Lung (tissue), 12 donors: ENCODE results near the gene ST8SIA1. TPM values are rescaled to one million over a fixed set of nuclear protein-coding genes. Genes with fewer than 3 reads are reported as not detected.

Source experiments
- ATAC-seq: fragments of 200-7000 bp; cut with Tn5 transposase; one replicate; pipeline ENCODE4 v1.9.1; 2020; ENCODE audit warnings: moderate number of reproducible peaks; ENCODE audit not compliant: insufficient read depth, low FRiP score
- DNase-seq, 3 donors: peaks; one replicate each; pipeline ENCODE4 v3.0.0-alpha.2; 2013 to 2017
- H3K27ac ChIP-seq, 2 donors: one replicate each; pipeline ENCODE4 v1.5.1; 2013; ENCODE audit warnings: mild to moderate bottlenecking in 2 of 2, moderate library complexity in 2 of 2, control low read depth in 1 of 2, inconsistent platforms in 1 of 2, low read depth in 1 of 2, low read length in 1 of 2
- H3K27me3 ChIP-seq, 3 donors: one replicate each; pipeline ENCODE4 v1.5.1; 2013; ENCODE audit warnings: low read length in 2 of 3; ENCODE audit not compliant: control insufficient read depth in 3 of 3, insufficient read depth in 3 of 3
- H3K36me3 ChIP-seq, 4 donors: one replicate each; pipeline ENCODE4 v1.5.1; 2013; ENCODE audit warnings: low read length in 4 of 4, mild to moderate bottlenecking in 1 of 4, moderate library complexity in 1 of 4; ENCODE audit not compliant: control insufficient read depth in 4 of 4, insufficient read depth in 4 of 4
- H3K4me1 ChIP-seq, 5 donors: one replicate each; pipeline ENCODE4 v1.5.1; 2013; ENCODE audit warnings: low read length in 5 of 5, mild to moderate bottlenecking in 2 of 5, moderate library complexity in 1 of 5; ENCODE audit not compliant: control insufficient read depth in 5 of 5, insufficient read depth in 5 of 5
- H3K4me3 ChIP-seq: one replicate; pipeline ENCODE4 v1.5.1; 2013; ENCODE audit warnings: mild to moderate bottlenecking, control low read depth, moderate library complexity
- H3K9ac ChIP-seq, 2 donors: one replicate each; pipeline ENCODE4 v1.5.1; 2013; ENCODE audit warnings: low read length in 2 of 2, control low read depth in 1 of 2; ENCODE audit not compliant: insufficient read depth in 1 of 2
- H3K9me3 ChIP-seq, 4 donors: one replicate each; pipeline ENCODE4 v1.5.1; 2013; ENCODE audit warnings: low read length in 3 of 4, mild to moderate bottlenecking in 1 of 4, moderate library complexity in 1 of 4; ENCODE audit not compliant: control insufficient read depth in 4 of 4, insufficient read depth in 3 of 4
- WGBS, 2 donors: extraction: QIAGEN DNeasy Blood & Tissue Kit; methylation state at CpG; one replicate each; pipeline ENCODE4 v1.1.7; 2013; 5-methylcytosine and 5-hydroxymethylcytosine counted together
- polyA plus RNA-seq, 2 donors: library from polyadenylated mRNA; stranded (reverse); fragments of 200-250 nt; gene quantifications; one replicate each; pipeline ENCODE4 v1.2.1, GENCODE V29; 2013
- total RNA-seq, 2 donors: library from RNA; depleted of rRNA in 1 of 2; stranded (reverse); fragments of >200 nt in 1 of 2; gene quantifications; one replicate each; pipeline ENCODE4 v1.2.1, GENCODE V29; 2014 to 2021
- TF ChIP-seq, protein P1 (sequence below): IDR thresholded peaks from 2 replicates; pipeline ENCODE4 v1.5.1; 2012; ENCODE audit warnings: mild to moderate bottlenecking; ENCODE audit errors: control extremely low read depth, extremely low read depth
- donor health status: control.
- donor health status: control.
- donor health status: Bipolar disorder and iron deficiency.
- donor health status: healthy.
- donor health status: DM: yes; HTN: yes; CAD: no.

The ST8SIA1 gene
- total and polyA plus RNA-seq, 4 donors, result 1.2 to 20.9 (median 3.5) TPM

DNA sequence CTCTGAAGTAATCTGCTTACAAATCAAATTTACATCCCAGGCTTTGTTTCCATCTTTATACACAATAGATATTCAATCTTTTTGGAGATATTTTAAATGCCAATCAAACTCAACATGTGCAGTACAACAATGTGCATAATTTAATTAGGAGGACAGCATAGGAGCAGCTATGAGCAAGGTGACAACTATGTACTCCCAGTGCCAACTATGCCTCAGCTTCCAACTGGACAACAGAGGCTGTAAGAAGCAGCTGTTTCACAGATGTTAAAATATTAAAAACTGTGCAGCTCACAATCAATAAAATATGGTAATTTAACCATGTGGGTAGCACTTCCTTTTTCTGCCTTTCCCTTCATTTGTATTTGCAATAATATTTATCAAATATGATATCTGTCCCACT is 99.9 kb downstream of the ST8SIA1 start:
- TF ChIP-seq, protein P1, sequence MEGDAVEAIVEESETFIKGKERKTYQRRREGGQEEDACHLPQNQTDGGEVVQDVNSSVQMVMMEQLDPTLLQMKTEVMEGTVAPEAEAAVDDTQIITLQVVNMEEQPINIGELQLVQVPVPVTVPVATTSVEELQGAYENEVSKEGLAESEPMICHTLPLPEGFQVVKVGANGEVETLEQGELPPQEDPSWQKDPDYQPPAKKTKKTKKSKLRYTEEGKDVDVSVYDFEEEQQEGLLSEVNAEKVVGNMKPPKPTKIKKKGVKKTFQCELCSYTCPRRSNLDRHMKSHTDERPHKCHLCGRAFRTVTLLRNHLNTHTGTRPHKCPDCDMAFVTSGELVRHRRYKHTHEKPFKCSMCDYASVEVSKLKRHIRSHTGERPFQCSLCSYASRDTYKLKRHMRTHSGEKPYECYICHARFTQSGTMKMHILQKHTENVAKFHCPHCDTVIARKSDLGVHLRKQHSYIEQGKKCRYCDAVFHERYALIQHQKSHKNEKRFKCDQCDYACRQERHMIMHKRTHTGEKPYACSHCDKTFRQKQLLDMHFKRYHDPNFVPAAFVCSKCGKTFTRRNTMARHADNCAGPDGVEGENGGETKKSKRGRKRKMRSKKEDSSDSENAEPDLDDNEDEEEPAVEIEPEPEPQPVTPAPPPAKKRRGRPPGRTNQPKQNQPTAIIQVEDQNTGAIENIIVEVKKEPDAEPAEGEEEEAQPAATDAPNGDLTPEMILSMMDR, result no peak
- H3K36me3 ChIP-seq, result no peaks in the 10 kb centered on the region
- H3K4me1 ChIP-seq, result no peaks in the 10 kb centered on the region
- H3K9me3 ChIP-seq, result peaks cover 0 to 3% (median 0%) of the 10 kb centered on the region in 4 donors
- H3K27me3 ChIP-seq, result no peaks in the 10 kb centered on the region
- H3K4me3 ChIP-seq, result no peak overlapping the region
- no peak for ATAC-seq
- H3K9ac ChIP-seq, result no peak overlapping the region
- no peak overlapping the region for H3K27ac ChIP-seq
- no peak for DNase-seq

DNA sequence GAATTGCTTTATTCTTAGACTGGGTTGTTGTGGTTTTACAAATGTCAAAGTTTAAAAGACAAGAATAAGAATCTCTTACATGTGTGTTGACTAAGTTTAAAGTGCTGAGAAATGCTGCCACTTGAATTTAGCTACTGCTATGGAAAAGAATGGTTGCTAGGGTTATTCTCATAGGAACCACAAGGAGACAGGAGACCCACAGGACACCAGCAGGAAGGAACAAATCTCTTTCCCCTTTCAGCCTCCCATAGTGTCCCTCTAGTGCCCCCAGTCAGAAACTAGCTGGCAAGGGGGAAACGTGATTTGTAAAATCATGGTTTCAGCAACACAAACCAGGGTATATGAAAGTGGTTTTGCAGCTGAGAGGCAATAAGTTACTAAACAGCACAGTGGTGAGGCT is 102.7 kb downstream of the ST8SIA1 start:
- 53 to 63% methylated on average over 1 of the region's 1 CpG for WGBS, 2 donors
- Histone ChIP-seq H3K4me1 (no peaks in the 10 kb centered on the region), H3K9ac (no peak overlapping the region), H3K9me3 (no peaks in the 10 kb centered on the region), H3K27me3 (no peaks in the 10 kb centered on the region), H3K36me3 (no peaks in the 10 kb centered on the region), H3K4me3 (no peak overlapping the region), H3K27ac (no peak overlapping the region)
- TF ChIP-seq, protein P1, result no peak
- peak in 2 of 3 donors; percentile 30 to 41 for DNase-seq
- no peak for ATAC-seq

DNA sequence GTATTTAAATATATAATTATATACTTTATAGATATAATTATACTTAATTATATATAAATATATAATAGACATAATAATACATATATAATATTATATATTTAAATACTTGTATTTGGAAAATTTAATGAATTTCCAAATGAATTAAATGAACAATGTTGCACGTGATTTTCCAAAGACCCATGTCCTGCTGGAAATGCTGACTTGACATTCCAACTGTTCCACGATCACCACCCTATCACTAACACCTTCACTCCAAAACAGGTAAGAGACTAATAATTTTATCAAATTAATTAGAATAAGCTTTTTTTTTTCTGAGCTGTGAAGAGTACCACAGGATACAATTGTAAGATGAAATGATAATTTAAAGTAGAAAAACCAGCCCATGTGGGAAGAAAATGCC is 103.4 kb downstream of the ST8SIA1 start:
- ATAC-seq (no peak), DNase-seq (no peak)
- Histone ChIP-seq H3K4me1 (no peaks in the 10 kb centered on the region), H3K36me3 (no peaks in the 10 kb centered on the region), H3K9ac (no peak overlapping the region), H3K9me3 (no peaks in the 10 kb centered on the region), H3K27me3 (no peaks in the 10 kb centered on the region), H3K4me3 (no peak overlapping the region), H3K27ac (no peak overlapping the region)
- TF ChIP-seq, protein P1, result no peak
- 93 to 98% methylated on average over 2 of the region's 2 CpGs for WGBS, 2 donors

DNA sequence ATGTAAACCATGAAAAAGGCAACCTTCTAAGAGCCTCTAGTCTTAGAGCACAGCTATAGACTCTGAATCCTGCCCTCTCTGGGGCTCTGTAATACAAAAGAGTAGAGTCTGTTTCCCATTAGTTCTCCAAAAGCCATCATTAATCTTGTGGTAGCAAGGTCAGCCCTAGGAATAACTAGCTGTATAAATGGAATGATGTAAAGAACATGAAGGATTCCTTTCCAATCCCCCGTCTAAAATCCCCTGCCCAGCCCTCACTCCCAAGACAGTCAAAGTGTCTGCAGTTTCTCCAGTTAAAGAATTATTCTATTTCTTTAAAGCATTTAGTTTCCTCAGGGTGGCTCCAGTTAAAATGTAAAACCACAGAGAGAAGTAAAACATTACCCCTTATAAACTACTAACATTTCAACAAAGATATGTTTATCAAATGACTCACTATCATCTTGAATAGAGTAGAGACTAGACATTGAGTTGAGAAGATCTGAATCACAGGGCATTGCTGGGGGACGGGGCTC is 104.2 kb downstream of the ST8SIA1 start:
- no peaks in the 10 kb centered on the region for H3K27me3 ChIP-seq
- no peak overlapping the region for H3K9ac ChIP-seq
- H3K36me3 ChIP-seq, result no peaks in the 10 kb centered on the region
- no peak for ATAC-seq
- H3K27ac ChIP-seq, result no peak overlapping the region
- no peaks in the 10 kb centered on the region for H3K9me3 ChIP-seq
- no peak overlapping the region for H3K4me3 ChIP-seq
- H3K4me1 ChIP-seq, result no peaks in the 10 kb centered on the region
- 51 to 68% methylated on average over 2 of the region's 2 CpGs for WGBS, 2 donors
- DNase-seq, result no peak
- TF ChIP-seq, protein P1, result no peak
